Measurements from ENCODE around the gene GPATCH3.
"Not testable (repeated sequence)": the region's sequence is repeated elsewhere in the genome, so short reads cannot be mapped to it uniquely, and the experiment has no call there.

The GPATCH3 gene

GRCh38 chr1:26912147-26912490 is 11.9 kb upstream of the GPATCH3 start:
- no peak for DNase-seq (ENCODE audit: low spot score)

GRCh38 chr1:26911399-26912146 is 11.3 kb upstream of the GPATCH3 start:
- no peak for DNase-seq (ENCODE audit: low spot score)

- DNase-seq (ENCODE audit: low spot score), result peak; percentile 54
Observed at GRCh38 chr1:26910343-26911160, 10.3 kb upstream of the GPATCH3 start.

- no peak for DNase-seq (ENCODE audit: low spot score)
Observed at GRCh38 chr1:26909951-26910342, 9.7 kb upstream of the GPATCH3 start.

- peak; percentile 98 for DNase-seq (ENCODE audit: low spot score)
Observed at GRCh38 chr1:26907071-26907917, 7.0 kb upstream of the GPATCH3 start.

GRCh38 chr1:26900815-26901511 is 696 bp upstream of the GPATCH3 start:
- no peak for DNase-seq (ENCODE audit: low spot score)

GRCh38 chr1:26897351-26897750 is 2.9 kb downstream of the GPATCH3 start:
- no peak for DNase-seq (ENCODE audit: low spot score)

GRCh38 chr1:26894263-26894662 is 6.0 kb downstream of the GPATCH3 start:
- no peak for DNase-seq (ENCODE audit: low spot score)

GRCh38 chr1:26890467-26890796 is 9.8 kb downstream of the GPATCH3 start:
- DNase-seq (ENCODE audit: low spot score), result no peak

- DNase-seq (ENCODE audit: low spot score), result peak; percentile 82
Observed at GRCh38 chr1:26889551-26890466, 10.5 kb downstream of the GPATCH3 start, which contains the start of gene GPN2. TSS of gene GPN2 (minus strand) at chr1:26890283. CDS start at chr1:26890096, 187 bp downstream.

GRCh38 chr1:26888231-26888630 is 12.0 kb downstream of the GPATCH3 start:
- no peak for DNase-seq (ENCODE audit: low spot score)

- peak; percentile 49 for DNase-seq (ENCODE audit: low spot score)
Observed at GRCh38 chr1:26887125-26887524, 13.1 kb downstream of the GPATCH3 start.

GRCh38 chr1:26882696-26883463 is 17.4 kb downstream of the GPATCH3 start:
- DNase-seq (ENCODE audit: low spot score), result no peak

- DNase-seq (ENCODE audit: low spot score), result not testable (repeated sequence)
Observed at GRCh38 chr1:26881611-26882010, 18.7 kb downstream of the GPATCH3 start.

GRCh38 chr1:26879793-26880192 is 20.5 kb downstream of the GPATCH3 start:
- no peak for DNase-seq (ENCODE audit: low spot score)

- DNase-seq (ENCODE audit: low spot score), result no peak
Observed at GRCh38 chr1:26877326-26877725, 22.9 kb downstream of the GPATCH3 start.

- DNase-seq (ENCODE audit: low spot score), result no peak
Observed at GRCh38 chr1:26874896-26875295, 25.4 kb downstream of the GPATCH3 start.

- not testable (repeated sequence) for DNase-seq (ENCODE audit: low spot score)
Observed at GRCh38 chr1:26873097-26873496, 27.2 kb downstream of the GPATCH3 start.

GRCh38 chr1:26864610-26865480 is 35.4 kb downstream of the GPATCH3 start:
- peak; percentile 99 for DNase-seq (ENCODE audit: low spot score)
